ENCODE data around the gene PDE4D.

DNA sequence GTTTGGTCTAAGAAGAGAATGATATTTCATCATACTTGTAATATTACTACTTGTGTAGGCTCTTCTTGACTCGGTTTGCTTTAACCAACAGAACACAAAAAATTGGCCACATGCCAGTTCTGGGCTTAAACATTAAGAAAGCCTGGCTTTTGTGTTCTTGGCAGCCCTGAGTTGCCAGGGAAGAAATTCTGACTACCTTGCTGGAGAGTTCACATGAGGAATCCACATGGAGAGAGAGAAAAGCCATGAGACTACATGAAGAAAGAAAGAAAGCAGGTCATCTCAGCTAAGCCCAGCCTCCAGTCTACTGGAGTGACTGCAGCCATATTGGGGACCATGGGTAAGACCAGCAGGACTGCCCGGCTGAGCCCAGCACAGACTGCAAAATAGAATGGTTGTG, 785.8 kb downstream of the PDE4D start:
- TF ChIP-seq, protein P1, sequence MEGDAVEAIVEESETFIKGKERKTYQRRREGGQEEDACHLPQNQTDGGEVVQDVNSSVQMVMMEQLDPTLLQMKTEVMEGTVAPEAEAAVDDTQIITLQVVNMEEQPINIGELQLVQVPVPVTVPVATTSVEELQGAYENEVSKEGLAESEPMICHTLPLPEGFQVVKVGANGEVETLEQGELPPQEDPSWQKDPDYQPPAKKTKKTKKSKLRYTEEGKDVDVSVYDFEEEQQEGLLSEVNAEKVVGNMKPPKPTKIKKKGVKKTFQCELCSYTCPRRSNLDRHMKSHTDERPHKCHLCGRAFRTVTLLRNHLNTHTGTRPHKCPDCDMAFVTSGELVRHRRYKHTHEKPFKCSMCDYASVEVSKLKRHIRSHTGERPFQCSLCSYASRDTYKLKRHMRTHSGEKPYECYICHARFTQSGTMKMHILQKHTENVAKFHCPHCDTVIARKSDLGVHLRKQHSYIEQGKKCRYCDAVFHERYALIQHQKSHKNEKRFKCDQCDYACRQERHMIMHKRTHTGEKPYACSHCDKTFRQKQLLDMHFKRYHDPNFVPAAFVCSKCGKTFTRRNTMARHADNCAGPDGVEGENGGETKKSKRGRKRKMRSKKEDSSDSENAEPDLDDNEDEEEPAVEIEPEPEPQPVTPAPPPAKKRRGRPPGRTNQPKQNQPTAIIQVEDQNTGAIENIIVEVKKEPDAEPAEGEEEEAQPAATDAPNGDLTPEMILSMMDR (conservative IDR thresholded peaks at IDR 0.05 in 1 of 2, IDR thresholded peaks at IDR 0.05 in 1 of 2; ENCODE audit: extremely low read depth in 1 of 2, insufficient read depth in 1 of 2, low read depth in 1 of 2, low read length in 2 of 2): no peak
- TF ChIP-seq EZH2 (IDR thresholded peaks at IDR 0.05; ENCODE audit: borderline replicate concordance, low read length): no peak
